ENCODE measurements around the gene MTUS2.

DNA sequence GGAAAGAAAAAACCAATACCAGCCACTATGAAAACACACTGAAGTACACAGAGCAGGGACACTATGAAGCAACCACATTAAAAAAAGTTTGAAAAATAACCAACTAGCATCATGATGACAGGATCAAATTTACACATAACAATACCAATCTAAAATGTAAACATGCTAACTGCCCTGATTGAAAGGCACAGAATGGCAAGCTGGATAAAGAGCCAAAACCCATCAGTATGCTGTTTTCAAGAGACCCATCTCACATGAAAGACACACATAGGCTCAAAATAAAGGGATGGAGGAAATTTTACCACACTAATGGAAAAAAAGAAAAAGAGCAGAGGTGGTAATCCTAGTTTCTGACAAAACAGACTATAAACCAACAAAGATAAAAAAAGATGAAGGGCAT lies 484.0 kb downstream of the MTUS2 start:
- TF ChIP-seq, protein P1, sequence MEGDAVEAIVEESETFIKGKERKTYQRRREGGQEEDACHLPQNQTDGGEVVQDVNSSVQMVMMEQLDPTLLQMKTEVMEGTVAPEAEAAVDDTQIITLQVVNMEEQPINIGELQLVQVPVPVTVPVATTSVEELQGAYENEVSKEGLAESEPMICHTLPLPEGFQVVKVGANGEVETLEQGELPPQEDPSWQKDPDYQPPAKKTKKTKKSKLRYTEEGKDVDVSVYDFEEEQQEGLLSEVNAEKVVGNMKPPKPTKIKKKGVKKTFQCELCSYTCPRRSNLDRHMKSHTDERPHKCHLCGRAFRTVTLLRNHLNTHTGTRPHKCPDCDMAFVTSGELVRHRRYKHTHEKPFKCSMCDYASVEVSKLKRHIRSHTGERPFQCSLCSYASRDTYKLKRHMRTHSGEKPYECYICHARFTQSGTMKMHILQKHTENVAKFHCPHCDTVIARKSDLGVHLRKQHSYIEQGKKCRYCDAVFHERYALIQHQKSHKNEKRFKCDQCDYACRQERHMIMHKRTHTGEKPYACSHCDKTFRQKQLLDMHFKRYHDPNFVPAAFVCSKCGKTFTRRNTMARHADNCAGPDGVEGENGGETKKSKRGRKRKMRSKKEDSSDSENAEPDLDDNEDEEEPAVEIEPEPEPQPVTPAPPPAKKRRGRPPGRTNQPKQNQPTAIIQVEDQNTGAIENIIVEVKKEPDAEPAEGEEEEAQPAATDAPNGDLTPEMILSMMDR (IDR thresholded peaks at IDR 0.05; ENCODE audit: low read depth, low read length, poor library complexity, severe bottlenecking): no peak
- TF ChIP-seq EZH2phosphoT487 (IDR thresholded peaks at IDR 0.05; ENCODE audit: borderline replicate concordance, low read length): no peak

Measured in DOHH2 (cell line).